GM12891 (cell line): ENCODE results near the gene HMGB1.

Source experiments
- POLR2A ChIP-seq: IDR thresholded peaks from 2 replicates; pipeline ENCODE4 v1.6.1; 2011; ENCODE audit warnings: low read depth, low read length, control low read depth
- SPI1 ChIP-seq: IDR thresholded peaks from 2 replicates; pipeline ENCODE4 v1.6.1; 2011; ENCODE audit warnings: low read depth, low read length, control low read depth
- TAF1 ChIP-seq: IDR thresholded peaks from 2 replicates; pipeline ENCODE4 v1.6.1; 2011; ENCODE audit warnings: low read depth, low read length, control low read depth

DNA sequence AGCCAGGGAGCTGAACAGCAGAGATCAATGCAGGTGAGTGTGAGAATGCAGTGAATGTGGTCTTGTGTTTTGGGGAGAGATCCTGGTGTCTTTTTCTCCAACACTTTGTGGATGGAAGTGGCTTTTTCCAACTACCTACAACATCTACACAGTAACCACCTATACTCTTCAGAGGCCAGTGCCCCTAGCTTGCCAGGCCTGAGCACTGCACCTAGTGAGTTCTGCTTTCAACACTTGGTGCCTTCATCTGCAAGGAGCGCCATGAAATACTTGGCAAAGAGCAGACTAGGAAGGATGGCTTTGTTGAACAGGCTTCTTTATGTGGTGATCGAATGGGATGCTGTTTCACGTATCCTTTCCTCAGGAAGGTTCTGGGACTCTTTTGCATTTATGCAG, 21.3 kb upstream of the HMGB1 start:
- no peak for TF ChIP-seq POLR2A
- TF ChIP-seq TAF1: no peak
- TF ChIP-seq SPI1: no peak
